C1 segment of cervical spinal cord (tissue), 14 donors: ENCODE measurements around the gene COA5.
"Not testable (repeated sequence)": the region's sequence is repeated elsewhere in the genome, so short reads cannot be mapped to it uniquely, and the experiment has no call there.

Experiments used
- DNase-seq, 14 donors: peaks; one replicate each; lab custom pipeline; 2025; lab: John Stamatoyannopoulos, UW

COA5 gene

GRCh38 chr2:98606431-98606830 lies 1.9 kb downstream of the COA5 start:
- no peak for DNase-seq

- no peak for DNase-seq
Observed at GRCh38 chr2:98605076-98605475, 3.2 kb downstream of the COA5 start.

GRCh38 chr2:98604547-98604946 lies 3.8 kb downstream of the COA5 start:
- DNase-seq = no peak

DNA sequence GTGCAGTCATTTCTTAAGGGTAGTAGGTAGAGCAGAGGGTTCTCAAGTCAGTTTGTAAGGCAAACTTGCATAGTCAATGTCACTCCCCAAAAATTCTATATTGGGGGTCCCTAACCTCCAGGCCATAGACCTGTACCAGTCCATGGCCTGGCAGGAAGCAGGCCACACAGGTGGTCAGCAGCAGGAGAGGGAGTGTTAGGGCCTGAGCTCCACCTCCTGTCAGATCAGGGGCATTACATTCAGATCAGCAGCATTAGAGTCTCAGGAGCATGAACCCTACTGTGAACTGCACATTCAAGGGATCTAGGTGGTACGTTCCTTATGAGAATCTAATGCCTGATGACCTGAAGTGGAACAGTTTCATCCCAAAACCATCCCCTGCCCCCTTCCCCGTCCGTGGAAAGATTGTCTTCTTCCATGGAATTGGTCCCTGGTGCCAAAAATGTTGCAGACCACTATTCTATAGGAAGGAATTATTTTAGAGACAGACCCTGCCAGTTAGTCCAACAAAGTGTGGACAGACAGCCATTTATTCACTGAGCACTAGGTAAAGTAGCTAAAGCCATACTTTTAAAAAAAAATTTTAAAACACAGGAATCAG lies 6.7 kb downstream of the COA5 start:
- peak in 1 of 14 donors; percentile 11 for DNase-seq

DNA sequence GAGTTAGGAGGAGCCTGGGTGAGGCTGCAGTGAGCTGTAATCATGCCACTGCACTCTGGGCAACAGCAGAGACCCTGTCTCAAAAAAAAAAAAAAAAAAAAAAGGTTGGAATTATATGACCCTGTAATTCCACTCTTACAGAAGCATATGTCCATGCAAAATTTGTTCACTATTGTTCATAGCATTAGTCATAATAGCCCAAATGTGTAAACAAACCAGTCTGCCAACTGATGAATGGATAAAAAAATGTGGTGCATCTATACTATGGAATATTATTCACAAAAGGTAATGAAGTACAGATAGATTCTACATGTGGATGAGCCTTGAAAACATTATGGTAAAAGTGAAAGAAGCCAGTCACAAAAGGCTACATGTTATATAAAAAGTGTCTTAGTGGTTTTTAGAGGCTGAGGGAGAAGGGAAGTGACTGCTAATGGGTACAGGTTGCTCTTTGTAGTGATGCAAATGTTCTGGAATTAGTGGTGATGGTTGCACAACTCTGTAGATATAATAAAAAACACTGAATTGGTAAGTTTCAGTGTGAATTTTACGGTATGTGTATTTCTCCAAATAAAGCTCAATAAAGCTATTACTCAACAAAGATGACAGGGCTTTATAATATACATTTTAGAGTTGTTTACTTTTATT lies 9.4 kb downstream of the COA5 start:
- DNase-seq = no peak

DNA sequence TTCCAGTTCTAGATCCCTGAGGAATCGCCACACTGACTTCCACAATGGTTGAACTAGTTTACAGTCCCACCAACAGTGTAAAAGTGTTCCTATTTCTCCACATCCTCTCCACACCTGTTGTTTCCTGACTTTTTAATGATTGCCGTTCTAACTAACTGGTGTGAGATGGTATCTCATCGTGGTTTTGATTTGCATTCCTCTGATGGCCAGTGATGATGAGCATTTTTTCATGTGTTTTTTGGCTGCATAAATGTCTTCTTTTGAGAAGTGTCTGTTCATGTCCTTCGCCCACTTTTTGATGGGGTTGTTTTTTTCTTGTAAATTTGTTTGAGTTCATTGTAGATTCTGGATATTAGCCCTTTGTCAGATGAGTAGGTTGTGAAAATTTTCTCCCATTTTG lies 13.6 kb downstream of the COA5 start:
- DNase-seq = not testable (repeated sequence)

- no peak for DNase-seq
Observed at GRCh38 chr2:98592565-98592964, 15.7 kb downstream of the COA5 start.

DNA sequence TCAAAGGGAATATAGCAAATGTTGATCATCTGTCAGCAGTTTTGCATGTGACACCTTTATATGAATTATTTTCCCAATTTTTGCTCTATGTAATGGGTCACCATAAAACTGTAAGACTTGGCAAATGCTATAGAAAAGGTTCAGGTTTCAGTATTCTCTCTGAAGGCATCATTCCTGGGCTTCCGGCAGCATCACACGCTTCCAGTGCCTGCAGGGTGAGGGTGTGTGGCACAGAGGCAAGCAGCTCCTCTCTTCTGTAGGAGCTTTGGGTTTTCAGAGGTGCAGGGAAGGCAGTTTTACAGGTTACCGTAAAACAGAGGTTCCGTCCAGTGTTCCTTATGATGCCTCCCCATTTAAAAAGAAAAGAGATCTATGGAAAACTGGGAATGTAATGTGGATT lies 18.8 kb downstream of the COA5 start:
- DNase-seq = no peak

DNA sequence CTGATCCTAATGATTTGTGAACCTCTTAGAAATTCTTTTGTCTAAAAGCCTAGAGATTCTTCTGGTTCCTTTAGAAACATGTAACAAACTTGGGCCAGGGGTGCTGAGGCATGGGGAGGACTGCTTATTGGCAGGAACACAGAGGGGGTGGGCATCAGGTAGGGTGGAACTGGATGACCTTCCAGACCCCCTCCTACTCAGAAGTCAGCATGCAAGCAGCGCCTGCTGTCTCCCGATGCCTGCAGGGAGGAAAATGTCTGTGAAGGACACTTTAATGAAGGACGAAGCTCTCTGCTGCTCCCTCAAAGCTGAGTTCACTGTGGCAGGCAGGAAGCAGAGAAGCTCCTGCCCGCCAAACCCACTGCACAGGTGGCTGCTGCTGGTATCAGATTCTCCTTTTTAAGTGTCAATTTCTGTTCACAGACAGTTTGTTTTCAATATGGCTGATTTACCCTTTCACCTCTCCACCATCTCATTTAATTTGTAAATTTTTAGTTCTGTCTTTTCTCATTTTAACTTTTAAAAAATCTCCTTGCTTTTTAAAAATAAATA lies 19.4 kb downstream of the COA5 start:
- DNase-seq = no peak

DNA sequence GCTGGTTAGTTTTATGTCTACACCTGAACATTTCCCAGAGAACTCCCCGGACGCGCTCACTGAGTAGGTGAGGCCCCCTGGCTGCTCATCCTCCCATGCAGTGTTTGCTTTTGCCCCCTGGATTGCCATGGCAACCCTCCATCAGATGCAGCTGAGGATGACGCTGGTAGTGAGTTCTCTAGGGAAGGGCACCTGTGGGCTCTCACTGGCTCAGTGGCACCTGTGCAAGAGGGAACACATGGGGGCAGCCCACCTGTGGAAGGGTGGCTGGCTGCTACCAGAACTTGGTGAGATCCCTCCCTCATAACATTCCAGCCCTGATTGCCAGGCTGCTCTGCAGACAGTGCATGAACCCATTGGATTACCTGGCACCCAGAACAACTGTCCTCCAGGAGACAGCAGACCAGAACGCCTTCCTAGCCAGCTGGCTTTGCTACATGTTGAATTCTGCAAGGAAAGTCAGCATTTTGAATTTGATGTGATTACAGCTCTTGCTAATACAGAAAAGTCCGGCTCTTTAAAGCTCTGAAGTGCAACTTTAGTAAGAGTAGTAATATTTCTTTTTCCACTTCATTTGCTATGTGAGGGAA lies 21.7 kb downstream of the COA5 start:
- no peak for DNase-seq

GRCh38 chr2:98585386-98585785 lies 22.9 kb downstream of the COA5 start:
- DNase-seq = no peak

DNA sequence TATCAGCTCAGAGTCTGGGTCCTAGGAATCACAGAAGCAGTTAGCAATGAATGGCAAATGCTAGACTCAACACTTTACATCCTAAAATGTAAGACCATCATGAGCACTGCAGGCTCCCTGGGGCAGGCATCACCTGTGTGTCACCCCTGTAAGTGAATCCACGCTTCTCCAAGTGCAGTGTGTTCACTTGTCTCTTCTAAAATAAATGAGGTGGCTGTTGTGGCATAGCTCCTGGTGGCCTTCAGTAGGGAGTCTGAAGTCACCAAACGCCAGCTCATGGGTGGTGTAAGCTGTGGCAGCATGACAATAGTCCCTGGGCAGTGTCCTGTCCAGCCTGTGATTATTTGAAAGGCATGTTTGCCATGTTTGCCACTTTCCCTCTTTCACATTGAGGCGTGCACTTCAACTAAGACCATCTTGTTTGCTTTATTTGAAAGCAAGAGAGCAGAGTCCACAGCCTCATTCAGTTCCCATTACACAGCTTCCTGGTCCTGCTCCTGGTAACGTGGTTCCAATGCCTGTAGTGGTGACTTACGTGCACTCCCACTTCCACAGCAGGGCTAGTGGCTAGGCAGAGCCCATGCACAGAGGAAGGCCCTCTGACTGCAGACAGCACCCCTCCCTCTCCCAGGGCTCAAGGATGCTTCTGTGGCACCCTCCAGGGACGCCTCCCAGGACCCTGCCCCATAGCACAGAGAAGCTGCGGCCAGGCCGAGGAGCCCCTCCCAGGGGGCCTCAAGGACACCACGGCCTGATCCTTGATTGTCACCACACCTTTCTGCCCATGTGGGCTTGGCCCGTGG lies 24.3 kb downstream of the COA5 start:
- no peak for DNase-seq

DNA sequence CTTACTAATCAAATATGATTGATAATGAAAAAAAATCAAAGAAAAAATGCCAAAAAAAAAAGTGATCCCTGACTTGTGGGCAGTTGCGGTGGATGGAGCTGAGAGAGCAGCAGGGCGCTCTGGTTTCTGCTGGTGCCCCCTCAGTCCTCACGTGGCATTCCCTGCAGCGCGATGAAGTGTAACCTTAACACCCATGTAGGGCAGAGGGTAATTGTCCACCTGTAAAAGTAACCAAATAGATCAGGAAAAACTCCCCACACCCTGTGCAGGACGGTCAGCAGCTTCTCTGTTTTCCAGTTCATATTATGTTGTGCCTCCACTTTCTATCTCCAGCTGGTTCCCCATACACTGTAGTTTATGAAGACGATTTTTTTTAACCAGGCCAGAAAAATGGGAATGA lies 25.0 kb downstream of the COA5 start:
- DNase-seq = no peak

DNA sequence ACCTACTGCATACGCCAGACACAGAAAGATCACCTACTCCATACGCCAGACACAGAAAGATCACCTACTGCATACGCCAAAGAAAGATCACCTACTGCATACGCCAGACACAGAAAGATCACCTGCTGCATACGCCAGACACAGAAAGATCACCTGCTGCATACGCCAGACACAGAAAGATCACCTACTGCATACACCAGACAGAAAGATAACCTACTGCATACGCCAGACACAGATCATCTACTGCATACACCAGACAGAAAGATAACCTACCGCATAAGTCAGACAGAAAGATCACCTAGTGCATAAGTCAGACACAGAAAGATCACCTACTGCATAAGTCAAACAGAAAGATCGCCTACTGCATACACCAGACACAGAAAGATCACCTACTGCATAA lies 25.8 kb downstream of the COA5 start:
- DNase-seq = no peak

DNA sequence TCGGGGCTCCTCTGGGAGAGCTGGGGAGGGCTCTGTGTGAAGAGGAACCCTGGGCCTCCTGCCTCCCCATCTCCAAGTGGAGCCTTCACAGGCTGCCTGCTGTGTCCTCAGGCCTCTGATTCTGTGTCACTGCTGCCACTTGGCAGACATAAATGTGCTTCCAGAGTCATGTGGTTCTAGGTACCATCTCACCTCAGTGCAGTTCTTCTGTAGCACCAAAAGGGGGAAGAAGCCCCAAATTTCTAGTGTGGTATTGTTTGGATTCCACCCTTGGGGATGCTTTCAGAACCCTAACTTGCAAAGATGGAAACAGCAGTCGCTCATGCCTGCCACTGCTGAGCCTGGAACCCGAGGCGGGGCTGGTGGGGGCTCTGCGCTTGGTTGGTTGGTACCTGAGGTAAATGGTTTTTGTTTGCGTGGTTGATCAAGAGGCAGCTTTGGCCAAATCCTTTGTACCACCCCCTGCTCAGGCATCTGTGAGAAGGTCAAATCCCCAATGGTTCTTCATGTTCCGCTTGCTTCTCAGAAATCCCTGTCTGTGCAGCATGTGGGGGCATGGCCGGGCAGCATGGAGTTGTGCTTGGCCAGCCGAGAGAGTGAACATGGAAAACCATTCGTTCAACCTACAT lies 27.5 kb downstream of the COA5 start:
- peak in 1 of 14 donors; percentile 61 for DNase-seq

GRCh38 chr2:98579926-98580325 lies 28.4 kb downstream of the COA5 start:
- DNase-seq = no peak

DNA sequence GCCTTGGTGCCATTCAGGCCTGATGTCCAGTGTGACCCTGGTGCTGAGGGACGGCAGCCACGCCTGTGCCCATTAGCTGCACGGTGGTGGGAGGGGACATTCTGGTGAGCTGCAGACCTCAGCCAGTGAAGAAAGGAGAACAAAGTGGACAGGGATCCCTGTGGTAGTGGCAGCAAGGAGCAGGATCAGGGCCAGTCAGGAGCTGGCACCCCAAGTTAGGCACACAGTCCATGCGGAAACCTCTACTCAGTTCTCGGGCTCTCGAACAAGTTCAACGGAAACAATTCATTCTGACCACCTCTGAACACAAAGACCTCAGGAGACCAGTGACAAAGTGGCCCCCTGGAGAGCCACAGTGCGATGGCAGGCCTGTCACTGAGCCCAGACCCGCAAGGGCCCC lies 30.1 kb downstream of the COA5 start:
- no peak for DNase-seq

DNA sequence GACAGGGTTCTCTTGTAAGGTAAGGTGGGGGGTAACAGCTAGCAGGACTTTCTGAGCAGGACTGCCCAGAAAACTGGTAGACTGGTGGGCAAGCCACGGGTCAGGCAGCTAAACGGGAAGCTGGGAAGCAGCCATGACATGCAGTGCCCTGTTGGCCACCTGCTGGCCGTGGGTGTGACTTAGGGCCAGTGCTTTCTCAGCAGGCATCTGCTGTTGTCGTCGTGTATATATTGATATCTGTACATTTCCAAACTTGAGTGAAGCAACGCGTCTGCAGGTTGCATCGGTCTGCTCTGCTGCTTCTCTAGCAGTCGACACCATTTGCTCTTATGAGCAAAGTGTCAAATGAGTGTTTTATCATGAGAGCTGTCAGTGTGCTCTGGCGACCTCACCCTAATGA lies 31.0 kb downstream of the COA5 start:
- DNase-seq = no peak

- DNase-seq = no peak
Observed at GRCh38 chr2:98576666-98577312, 31.5 kb downstream of the COA5 start.

- no peak for DNase-seq
Observed at GRCh38 chr2:98573426-98573825, 34.9 kb downstream of the COA5 start.

- DNase-seq = no peak
Observed at GRCh38 chr2:98572676-98573075, 35.6 kb downstream of the COA5 start.
